K562 (cell line): ENCODE data around the gene ALAS2. TPM values are rescaled to one million over a fixed set of nuclear protein-coding genes. Genes with fewer than 3 reads are reported as not detected.

Source experiments
- CXXC5 ChIP-seq: fragments of 250-450 bp; sonication (Bioruptor Pico); IDR thresholded peaks from 2 replicates; pipeline ENCODE4 v1.8.0; 2022; ENCODE audit warnings: inconsistent platforms, mild to moderate bottlenecking, moderate library complexity
- GABPB1 ChIP-seq: sonication (generic); formaldehyde crosslinking; IDR thresholded peaks from 2 replicates; pipeline ENCODE4 v1.8.0; 2022; ENCODE audit warnings: mild to moderate bottlenecking, missing genetic modification reagents
- GABPB2 ChIP-seq: fragments of 250-450 bp; sonication (Bioruptor Pico); conservative IDR thresholded peaks from 2 replicates; pipeline ENCODE4 v1.5.1; 2021; ENCODE audit warnings: mild to moderate bottlenecking
- GMEB1 ChIP-seq: fragments of 250-450 bp; sonication (Bioruptor Pico); IDR thresholded peaks from 2 replicates; pipeline ENCODE4 v1.4.0; 2020; ENCODE audit warnings: mild to moderate bottlenecking
- MEF2D ChIP-seq: conservative IDR thresholded peaks from 2 replicates; pipeline ENCODE4 v1.6.1; 2016; ENCODE audit warnings: low read depth, missing genetic modification characterization, missing compliant biosample characterization
- MEIS2 ChIP-seq: fragments of 450-650 bp; IDR thresholded peaks from 2 replicates; pipeline ENCODE4 v1.6.1; 2014; ENCODE audit warnings: mild to moderate bottlenecking; ENCODE audit not compliant: partially characterized antibody
- NFIX ChIP-seq: fragments of 250-450 bp; sonication (Bioruptor Pico); IDR thresholded peaks from 2 replicates; pipeline ENCODE4 v1.4.0; 2020; ENCODE audit warnings: low read depth, mild to moderate bottlenecking, moderate library complexity
- PCBP1 ChIP-seq: fragments of 200-400 bp; formaldehyde crosslinking; IDR thresholded peaks from 2 replicates; pipeline ENCODE4 v1.6.1; 2018; ENCODE audit warnings: mild to moderate bottlenecking, low read depth, low read length; ENCODE audit not compliant: poor library complexity, severe bottlenecking
- SP2 ChIP-seq: IDR thresholded peaks from 2 replicates; pipeline ENCODE4 v1.6.1; 2011; ENCODE audit warnings: mild to moderate bottlenecking, low read depth, low read length, moderate library complexity; ENCODE audit not compliant: poor library complexity, severe bottlenecking; ENCODE audit errors: extremely low read depth
- TCF7L2 ChIP-seq: fragments of 150-350 bp; IDR thresholded peaks from 2 replicates; pipeline ENCODE4 v1.6.1; 2016; ENCODE audit warnings: low read depth, mild to moderate bottlenecking, low read length, moderate library complexity
- XRCC5 ChIP-seq: fragments of 200-400 bp; formaldehyde crosslinking; IDR thresholded peaks from 2 replicates; pipeline ENCODE4 v1.6.1; 2017; ENCODE audit warnings: low read depth, mild to moderate bottlenecking, low read length
- polyA plus RNA-seq, 8 experiments: library from polyadenylated mRNA; depleted of rRNA in 4 of 8; stranded (reverse) in 5 of 8; unstranded in 3 of 8; fragments of >200 nt; fragmentation: Nextera tagmentation in 2 of 8; fragmentation: Illumina TruSeq in 1 of 8; extraction: Ambion mirVana in 2 of 8; extraction: Trizol in 1 of 8; gene quantifications; 2 replicates each; pipeline versions ENCODE4 v1.2.1 to v1.2.3, GENCODE V29; 2011 to 2014; ENCODE audit warnings: inconsistent platforms in 1 of 8, missing spikeins in 1 of 8
- total RNA-seq, 7 experiments: library from RNA; depleted of rRNA in 6 of 7; stranded (reverse); fragments of >200 nt in 6 of 7; fragmentation: Illumina TruSeq in 2 of 7; extraction: Trizol in 2 of 7; gene quantifications; 2 replicates each; pipeline versions ENCODE4 v1.2.1 to v1.2.3, GENCODE V29; 2011 to 2021; ENCODE audit warnings: low replicate concordance in 1 of 7
- TF ChIP-seq, protein P1 (sequence below): sonication (generic); formaldehyde crosslinking; IDR thresholded peaks from 2 replicates; pipeline ENCODE4 v1.8.0; 2022; ENCODE audit warnings: mild to moderate bottlenecking, missing genetic modification reagents, borderline replicate concordance
- TF ChIP-seq, protein P2 (sequence below): fragments of 450-650 bp; IDR thresholded peaks from one replicate; pipeline ENCODE4 v1.6.1; 2018; ENCODE audit warnings: mild to moderate bottlenecking, moderate library complexity; ENCODE audit not compliant: partially characterized antibody
- TF ChIP-seq, protein P3 (sequence below): fragments of 250-450 bp; sonication (Bioruptor Pico); IDR thresholded peaks from 2 replicates; pipeline ENCODE4 v1.8.0; 2022; ENCODE audit warnings: moderate library complexity, mild to moderate bottlenecking, inconsistent platforms
- TF ChIP-seq, protein P4 (sequence below): fragments of 450-650 bp; formaldehyde crosslinking; IDR thresholded peaks from 2 replicates; pipeline ENCODE4 v1.4.0; 2022; ENCODE audit warnings: missing genetic modification characterization
- TF ChIP-seq, protein P5 (sequence below): fragments of 450-650 bp; IDR thresholded peaks from 2 replicates; pipeline ENCODE4 v1.6.1; 2016; ENCODE audit warnings: antibody characterized with exemption

Gene ALAS2
- total and polyA plus RNA-seq, 9 of the 15 experiments (the other 6 are each of a cell fraction or from before 2014, with no cell fraction given) = 14.6 to 101 (median 33.4) TPM

DNA sequence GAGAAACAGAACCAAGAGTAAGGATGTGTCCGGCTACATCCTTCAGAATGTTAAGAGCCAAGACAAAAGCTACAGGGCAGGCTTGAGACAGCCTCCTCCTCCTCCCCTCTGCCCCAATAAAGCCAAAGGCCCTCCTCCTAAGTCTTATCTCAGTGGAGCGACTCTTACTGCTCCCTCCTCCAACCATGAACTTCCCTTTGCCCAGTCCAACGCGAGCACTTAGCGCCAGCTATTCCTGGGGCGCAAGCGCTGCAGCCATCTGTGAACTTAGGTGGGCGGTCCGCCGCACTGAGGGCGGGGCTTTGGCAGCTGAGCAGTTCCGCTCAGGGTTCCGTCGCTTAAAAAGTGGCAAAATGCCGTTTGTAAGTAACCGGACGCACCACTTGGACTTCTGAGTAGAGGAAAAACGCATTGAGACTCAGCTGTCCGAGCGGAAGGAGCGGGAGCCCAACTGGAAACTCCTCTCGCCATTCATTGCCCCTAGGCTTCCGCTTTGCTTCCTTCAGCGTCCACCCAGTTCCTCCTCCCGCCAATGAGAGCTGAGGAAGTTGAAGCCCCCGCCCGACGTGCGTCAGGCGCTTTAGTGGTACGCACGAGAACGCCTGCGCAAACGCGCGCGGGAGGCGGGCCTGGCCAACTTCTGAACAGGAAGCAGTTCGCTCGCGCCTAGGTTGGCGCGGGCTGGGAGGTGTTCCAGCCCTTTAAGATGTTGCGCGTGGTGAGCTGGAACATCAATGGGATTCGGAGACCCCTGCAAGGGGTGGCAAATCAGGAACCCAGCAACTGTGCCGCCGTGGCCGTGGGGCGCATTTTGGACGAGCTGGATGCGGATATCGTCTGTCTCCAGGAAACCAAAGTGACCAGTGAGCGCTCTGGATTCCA is 30.8 kb downstream of the ALAS2 start, which contains the start of gene APEX2 (continued):
- TF ChIP-seq, protein P1, sequence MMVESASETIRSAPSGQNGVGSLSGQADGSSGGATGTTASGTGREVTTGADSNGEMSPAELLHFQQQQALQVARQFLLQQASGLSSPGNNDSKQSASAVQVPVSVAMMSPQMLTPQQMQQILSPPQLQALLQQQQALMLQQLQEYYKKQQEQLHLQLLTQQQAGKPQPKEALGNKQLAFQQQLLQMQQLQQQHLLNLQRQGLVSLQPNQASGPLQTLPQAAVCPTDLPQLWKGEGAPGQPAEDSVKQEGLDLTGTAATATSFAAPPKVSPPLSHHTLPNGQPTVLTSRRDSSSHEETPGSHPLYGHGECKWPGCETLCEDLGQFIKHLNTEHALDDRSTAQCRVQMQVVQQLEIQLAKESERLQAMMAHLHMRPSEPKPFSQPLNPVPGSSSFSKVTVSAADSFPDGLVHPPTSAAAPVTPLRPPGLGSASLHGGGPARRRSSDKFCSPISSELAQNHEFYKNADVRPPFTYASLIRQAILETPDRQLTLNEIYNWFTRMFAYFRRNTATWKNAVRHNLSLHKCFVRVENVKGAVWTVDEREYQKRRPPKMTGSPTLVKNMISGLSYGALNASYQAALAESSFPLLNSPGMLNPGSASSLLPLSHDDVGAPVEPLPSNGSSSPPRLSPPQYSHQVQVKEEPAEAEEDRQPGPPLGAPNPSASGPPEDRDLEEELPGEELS (CRISPR knock-in tag) = no peak
- TF ChIP-seq, protein P2, sequence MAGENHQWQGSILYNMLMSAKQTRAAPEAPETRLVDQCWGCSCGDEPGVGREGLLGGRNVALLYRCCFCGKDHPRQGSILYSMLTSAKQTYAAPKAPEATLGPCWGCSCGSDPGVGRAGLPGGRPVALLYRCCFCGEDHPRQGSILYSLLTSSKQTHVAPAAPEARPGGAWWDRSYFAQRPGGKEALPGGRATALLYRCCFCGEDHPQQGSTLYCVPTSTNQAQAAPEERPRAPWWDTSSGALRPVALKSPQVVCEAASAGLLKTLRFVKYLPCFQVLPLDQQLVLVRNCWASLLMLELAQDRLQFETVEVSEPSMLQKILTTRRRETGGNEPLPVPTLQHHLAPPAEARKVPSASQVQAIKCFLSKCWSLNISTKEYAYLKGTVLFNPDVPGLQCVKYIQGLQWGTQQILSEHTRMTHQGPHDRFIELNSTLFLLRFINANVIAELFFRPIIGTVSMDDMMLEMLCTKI = no peak
- TF ChIP-seq MEIS2 (peak; percentile 49), MEF2D (no peak), TCF7L2 (no peak), GMEB1 (CRISPR knock-in tag) (peak; percentile 87), CXXC5 (CRISPR knock-in tag) (peak; percentile 62; the same call in 1 of the 2 replicates), NFIX (CRISPR knock-in tag) (no peak), GABPB1 (CRISPR knock-in tag) (0 out of 2 replicates have a peak, but pooled peaks have one; percentile 38), PCBP1 (no peak), XRCC5 (no peak), GABPB2 (CRISPR knock-in tag) (no peak), SP2 (no peak)
- TF ChIP-seq, protein P3, sequence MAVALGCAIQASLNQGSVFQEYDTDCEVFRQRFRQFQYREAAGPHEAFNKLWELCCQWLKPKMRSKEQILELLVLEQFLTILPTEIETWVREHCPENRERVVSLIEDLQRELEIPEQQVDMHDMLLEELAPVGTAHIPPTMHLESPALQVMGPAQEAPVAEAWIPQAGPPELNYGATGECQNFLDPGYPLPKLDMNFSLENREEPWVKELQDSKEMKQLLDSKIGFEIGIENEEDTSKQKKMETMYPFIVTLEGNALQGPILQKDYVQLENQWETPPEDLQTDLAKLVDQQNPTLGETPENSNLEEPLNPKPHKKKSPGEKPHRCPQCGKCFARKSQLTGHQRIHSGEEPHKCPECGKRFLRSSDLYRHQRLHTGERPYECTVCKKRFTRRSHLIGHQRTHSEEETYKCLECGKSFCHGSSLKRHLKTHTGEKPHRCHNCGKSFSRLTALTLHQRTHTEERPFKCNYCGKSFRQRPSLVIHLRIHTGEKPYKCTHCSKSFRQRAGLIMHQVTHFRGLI (CRISPR knock-in tag) = no peak
- TF ChIP-seq, protein P4, sequence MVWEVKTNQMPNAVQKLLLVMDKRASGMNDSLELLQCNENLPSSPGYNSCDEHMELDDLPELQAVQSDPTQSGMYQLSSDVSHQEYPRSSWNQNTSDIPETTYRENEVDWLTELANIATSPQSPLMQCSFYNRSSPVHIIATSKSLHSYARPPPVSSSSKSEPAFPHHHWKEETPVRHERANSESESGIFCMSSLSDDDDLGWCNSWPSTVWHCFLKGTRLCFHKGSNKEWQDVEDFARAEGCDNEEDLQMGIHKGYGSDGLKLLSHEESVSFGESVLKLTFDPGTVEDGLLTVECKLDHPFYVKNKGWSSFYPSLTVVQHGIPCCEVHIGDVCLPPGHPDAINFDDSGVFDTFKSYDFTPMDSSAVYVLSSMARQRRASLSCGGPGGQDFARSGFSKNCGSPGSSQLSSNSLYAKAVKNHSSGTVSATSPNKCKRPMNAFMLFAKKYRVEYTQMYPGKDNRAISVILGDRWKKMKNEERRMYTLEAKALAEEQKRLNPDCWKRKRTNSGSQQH (CRISPR knock-in tag) = no peak
- TF ChIP-seq, protein P5, sequence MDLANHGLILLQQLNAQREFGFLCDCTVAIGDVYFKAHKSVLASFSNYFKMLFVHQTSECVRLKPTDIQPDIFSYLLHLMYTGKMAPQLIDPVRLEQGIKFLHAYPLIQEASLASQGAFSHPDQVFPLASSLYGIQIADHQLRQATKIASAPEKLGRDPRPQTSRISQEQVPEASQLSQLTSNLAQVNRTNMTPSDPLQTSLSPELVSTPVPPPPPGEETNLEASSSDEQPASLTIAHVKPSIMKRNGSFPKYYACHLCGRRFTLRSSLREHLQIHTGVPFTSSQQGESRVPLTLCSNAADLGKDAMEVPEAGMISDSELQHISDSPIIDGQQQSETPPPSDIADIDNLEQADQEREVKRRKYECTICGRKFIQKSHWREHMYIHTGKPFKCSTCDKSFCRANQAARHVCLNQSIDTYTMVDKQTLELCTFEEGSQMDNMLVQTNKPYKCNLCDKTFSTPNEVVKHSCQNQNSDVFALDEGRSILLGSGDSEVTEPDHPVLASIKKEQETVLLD = peak; percentile 80; the same call in 1 of the 2 replicates
